A673 (cell line): Measurements from ENCODE around the gene GSAP. TPM values are rescaled to one million over a fixed set of nuclear protein-coding genes. Genes with fewer than 3 reads are reported as not detected.

ENCODE experiments used
- BruUV-seq: library from RNA; stranded (reverse); fragments of 400-500 nt; replicated peaks from 2 replicates; lab custom pipeline; 2021; lab: Mats Ljungman, UMichigan
- CTCF ChIA-PET: fragments of 300-600 bp; sonication (Branson Sonifier 250); formaldehyde crosslinking; loops from one replicate; lab custom pipeline; 2022; ENCODE audit warnings: antibody characterized with exemption; lab: Charles Lee
- POLR2A ChIA-PET: fragments of 300-600 bp; sonication (Branson Sonifier 250); formaldehyde crosslinking; loops from one replicate; lab custom pipeline; 2022; ENCODE audit warnings: antibody characterized with exemption; ENCODE audit not compliant: low non-redundant PET; lab: Charles Lee
- DNase-seq: peaks from one replicate; pipeline ENCODE4 v3.0.0-alpha.2; 2015; ENCODE audit warnings: low spot score
- H3K27ac ChIP-seq: fragments of 200-600 bp; sonication (generic); 2 replicates; pipeline ENCODE4 v1.5.1; 2016; ENCODE audit warnings: mixed run types, low read depth, mild to moderate bottlenecking, mixed read lengths, antibody characterized with exemption, low read length; ENCODE audit not compliant: poor library complexity, severe bottlenecking
- H3K27me3 ChIP-seq: fragments of 200-600 bp; sonication (generic); replicated peaks from 2 replicates; pipeline ENCODE4 v1.6.1; 2017; ENCODE audit warnings: mixed run types, low read depth, mild to moderate bottlenecking, mixed read lengths, antibody characterized with exemption, low read length; ENCODE audit not compliant: insufficient read depth, poor library complexity
- H3K36me3 ChIP-seq: fragments of 200-600 bp; sonication (generic); 2 replicates; pipeline ENCODE4 v1.6.1; 2016; ENCODE audit warnings: mixed run types, mild to moderate bottlenecking, mixed read lengths, antibody characterized with exemption, low read length; ENCODE audit not compliant: insufficient read depth, poor library complexity, severe bottlenecking
- H3K4me1 ChIP-seq: fragments of 200-600 bp; sonication (generic); 2 replicates; pipeline ENCODE4 v1.6.1; 2017; ENCODE audit warnings: mixed run types, mild to moderate bottlenecking, mixed read lengths, antibody characterized with exemption, low read length; ENCODE audit not compliant: insufficient read depth, poor library complexity, severe bottlenecking
- H3K4me3 ChIP-seq: fragments of 200-600 bp; sonication (generic); 2 replicates; pipeline ENCODE4 v1.5.1; 2016; ENCODE audit warnings: low read depth, mixed run types, mild to moderate bottlenecking, mixed read lengths, low read length; ENCODE audit not compliant: poor library complexity, severe bottlenecking
- H3K9me3 ChIP-seq: fragments of 200-600 bp; sonication (generic); 2 replicates; pipeline ENCODE4 v1.6.1; 2016; ENCODE audit warnings: mixed run types, low read depth, mild to moderate bottlenecking, mixed read lengths, antibody characterized with exemption, low read length; ENCODE audit not compliant: poor library complexity, severe bottlenecking
- EZH2 ChIP-seq: fragments of 200-600 bp; sonication (generic); IDR thresholded peaks from 2 replicates; pipeline ENCODE4 v1.6.1; 2017; ENCODE audit warnings: borderline replicate concordance, low read depth, mild to moderate bottlenecking, mixed read lengths, antibody characterized with exemption, low read length; ENCODE audit not compliant: poor library complexity, severe bottlenecking
- intact Hi-C: fragments of 100-400 bp; cut with micrococcal nuclease; formaldehyde crosslinking; loops from one replicate; pipeline ENCODE4 v1.10.0; 2022; ENCODE audit not compliant: unreplicated experiment
- total RNA-seq: library from RNA; stranded (reverse); gene quantifications from 2 replicates; pipeline ENCODE4 v1.2.3, GENCODE V29; 2021
- TF ChIP-seq, protein P1 (sequence below): fragments of 300-800, 200-600 bp; sonication (generic); conservative IDR thresholded peaks from 2 replicates; pipeline ENCODE4 v1.5.1; 2017; ENCODE audit warnings: low read depth, mild to moderate bottlenecking, antibody characterized with exemption, low read length, moderate library complexity, mixed read lengths

Gene GSAP
- total RNA-seq, 1 experiment from 2014 or later: 0.15 TPM

- H3K4me1 ChIP-seq: no peaks in the 10 kb centered on the region
- no peaks in the 10 kb centered on the region for H3K27me3 ChIP-seq
- no peak for TF ChIP-seq EZH2
- TF ChIP-seq, protein P1, sequence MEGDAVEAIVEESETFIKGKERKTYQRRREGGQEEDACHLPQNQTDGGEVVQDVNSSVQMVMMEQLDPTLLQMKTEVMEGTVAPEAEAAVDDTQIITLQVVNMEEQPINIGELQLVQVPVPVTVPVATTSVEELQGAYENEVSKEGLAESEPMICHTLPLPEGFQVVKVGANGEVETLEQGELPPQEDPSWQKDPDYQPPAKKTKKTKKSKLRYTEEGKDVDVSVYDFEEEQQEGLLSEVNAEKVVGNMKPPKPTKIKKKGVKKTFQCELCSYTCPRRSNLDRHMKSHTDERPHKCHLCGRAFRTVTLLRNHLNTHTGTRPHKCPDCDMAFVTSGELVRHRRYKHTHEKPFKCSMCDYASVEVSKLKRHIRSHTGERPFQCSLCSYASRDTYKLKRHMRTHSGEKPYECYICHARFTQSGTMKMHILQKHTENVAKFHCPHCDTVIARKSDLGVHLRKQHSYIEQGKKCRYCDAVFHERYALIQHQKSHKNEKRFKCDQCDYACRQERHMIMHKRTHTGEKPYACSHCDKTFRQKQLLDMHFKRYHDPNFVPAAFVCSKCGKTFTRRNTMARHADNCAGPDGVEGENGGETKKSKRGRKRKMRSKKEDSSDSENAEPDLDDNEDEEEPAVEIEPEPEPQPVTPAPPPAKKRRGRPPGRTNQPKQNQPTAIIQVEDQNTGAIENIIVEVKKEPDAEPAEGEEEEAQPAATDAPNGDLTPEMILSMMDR: no peak
- intact Hi-C loops: no loop called here
- DNase-seq: no peak
- H3K4me3 ChIP-seq: no peak overlapping the region
- ChIA-PET CTCF (no interaction called here), POLR2A (no interaction called here)
- no peaks in the 10 kb centered on the region for H3K9me3 ChIP-seq
- no peak overlapping the region for H3K27ac ChIP-seq
- H3K36me3 ChIP-seq: no peaks in the 10 kb centered on the region
- BruUV-seq: no TSS peak
These were observed 34.5 kb upstream of the GSAP start for GRCh38 chr7:77450613-77451012.

GRCh38 chr7:77450054-77450453 lies 33.9 kb upstream of the GSAP start:
- no peaks in the 10 kb centered on the region for H3K4me1 ChIP-seq
- H3K36me3 ChIP-seq: no peaks in the 10 kb centered on the region
- intact Hi-C loops: no loop called here
- no peak for TF ChIP-seq EZH2
- TF ChIP-seq, protein P1: no peak
- no peaks in the 10 kb centered on the region for H3K9me3 ChIP-seq
- DNase-seq: no peak
- no TSS peak for BruUV-seq
- no peak overlapping the region for H3K4me3 ChIP-seq
- ChIA-PET CTCF (no interaction called here), POLR2A (no interaction called here)
- H3K27me3 ChIP-seq: no peaks in the 10 kb centered on the region
- H3K27ac ChIP-seq: no peak overlapping the region

GRCh38 chr7:77447616-77448015 lies 31.5 kb upstream of the GSAP start:
- Histone ChIP-seq H3K4me3 (no peak overlapping the region), H3K4me1 (no peaks in the 10 kb centered on the region), H3K36me3 (no peaks in the 10 kb centered on the region), H3K27me3 (no peaks in the 10 kb centered on the region), H3K9me3 (no peaks in the 10 kb centered on the region), H3K27ac (no peak overlapping the region)
- ChIA-PET CTCF (no interaction called here), POLR2A (no interaction called here)
- DNase-seq: no peak
- no TSS peak for BruUV-seq
- intact Hi-C loops: no loop called here
- TF ChIP-seq, protein P1: no peak
- TF ChIP-seq EZH2: no peak
